Colon (tissue), 2 donors: Measurements from ENCODE around the gene ABCA3.
"Not testable (repeated sequence)": the region's sequence is repeated elsewhere in the genome, so short reads cannot be mapped to it uniquely, and the experiment has no call there.

ENCODE experiments used
- FAIRE-seq: peaks from 2 replicates; lab custom pipeline; 2012; peaks lifted over from hg19 to GRCh38; lab: Jason Lieb, UNC
- donor health status: control.
- donor health status: control.

ABCA3 gene

DNA sequence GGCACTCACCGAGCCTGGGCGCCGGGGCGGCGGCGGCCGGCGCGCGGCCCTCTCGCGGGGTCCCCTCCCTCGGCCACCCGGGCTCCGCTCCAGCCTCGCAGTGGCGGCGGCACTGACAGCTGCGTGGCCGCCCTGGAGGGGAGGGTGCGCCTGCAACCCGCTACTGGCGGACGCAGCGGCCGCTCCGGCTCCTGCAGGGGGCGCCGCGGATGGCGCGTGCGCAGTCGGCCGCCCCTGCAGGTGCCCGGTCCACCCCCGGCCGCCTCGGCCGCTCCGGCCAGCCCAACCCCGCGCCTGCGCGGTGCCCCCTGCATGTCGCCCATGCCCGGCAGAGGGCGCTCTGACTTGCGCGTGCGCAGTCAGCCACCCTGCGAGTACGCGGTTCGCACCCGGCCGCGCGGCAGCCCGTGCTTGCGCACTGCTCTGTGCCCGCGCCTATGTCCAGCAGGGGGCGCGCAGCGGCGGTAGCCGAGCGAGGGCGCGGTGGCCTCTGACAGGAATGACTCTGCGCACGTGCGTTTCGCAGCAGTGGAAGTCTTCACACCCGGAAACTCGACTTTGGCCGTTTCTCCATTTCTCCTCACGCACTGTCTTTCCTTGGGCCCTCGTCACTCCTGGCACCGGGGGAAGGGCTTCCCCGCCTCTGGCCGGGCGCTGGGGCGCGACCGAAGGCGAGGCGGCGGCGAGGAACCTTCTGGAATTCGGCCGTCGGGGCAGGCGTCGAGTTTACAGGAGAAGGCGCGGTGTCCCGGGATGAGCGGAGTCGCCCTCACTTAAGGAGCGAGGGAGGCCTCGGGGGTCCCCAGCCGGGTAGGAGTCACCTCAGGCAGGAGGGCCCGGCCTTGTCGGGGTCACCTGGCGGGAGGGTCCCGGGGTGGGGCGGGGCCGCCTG is at the start of gene ABCA3:
TSS of gene ABCA3 (minus strand) at position 165 of the 892 bp plus-strand sequence. CDS start 14,262 bp downstream, outside the sequence.
- no peak for FAIRE-seq

- FAIRE-seq: no peak
Measured at GRCh38 chr16:2388875-2389433, 48.4 kb upstream of the ABCA3 start.

DNA sequence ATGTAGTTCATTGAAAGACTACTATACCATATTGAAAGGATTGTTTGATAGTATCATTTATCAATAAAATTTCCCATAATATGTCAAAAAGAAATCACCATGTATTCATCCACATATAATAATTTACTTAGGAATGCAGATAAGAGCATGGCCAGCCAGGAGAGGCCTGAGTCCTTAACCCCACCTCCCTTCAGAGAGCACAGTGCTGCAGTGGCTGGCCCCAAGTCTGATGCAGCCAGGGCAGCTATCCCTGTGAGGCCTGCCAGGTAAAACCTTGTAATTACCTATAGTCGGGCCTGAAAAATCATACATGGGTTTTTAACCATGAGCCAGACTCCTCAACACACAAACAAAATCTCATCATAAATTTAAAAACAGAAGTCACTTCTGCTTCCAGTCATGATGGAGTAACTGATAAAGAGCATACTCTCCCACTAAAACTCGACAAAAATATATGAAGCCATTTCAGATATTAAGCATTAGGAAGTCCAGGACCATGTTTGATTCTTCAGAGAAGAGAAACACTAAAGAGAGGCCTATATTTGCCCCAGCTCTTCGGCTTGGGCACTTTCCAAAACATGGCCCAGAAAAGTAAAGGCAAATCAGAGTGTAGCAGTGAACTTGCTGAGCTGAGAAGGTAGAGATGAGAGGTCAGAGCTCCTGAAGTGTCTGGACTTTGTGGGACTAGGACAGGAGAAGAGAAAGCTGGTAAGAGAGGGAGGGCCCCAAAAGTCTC is 47.8 kb upstream of the ABCA3 start:
- FAIRE-seq: no peak

DNA sequence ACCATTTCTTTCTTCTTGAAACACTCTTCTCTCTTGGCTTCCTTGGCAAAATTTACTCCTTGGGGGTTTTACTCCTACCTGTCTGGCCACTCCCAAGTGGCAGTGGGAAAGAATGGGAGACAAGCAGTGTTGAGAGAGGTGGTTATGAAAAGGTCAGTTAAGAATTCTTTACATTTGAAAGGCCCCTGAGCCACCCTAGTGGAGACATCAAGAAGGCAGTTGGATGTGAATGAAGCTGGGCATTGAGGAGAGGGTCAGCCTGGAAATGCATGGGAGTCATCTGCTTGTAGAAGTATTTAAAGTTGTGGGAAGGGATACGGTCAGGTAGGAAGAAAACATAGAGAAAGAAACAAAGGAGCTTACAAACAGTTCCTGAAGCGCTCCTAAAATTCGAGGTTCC is 46.5 kb upstream of the ABCA3 start:
- FAIRE-seq: no peak

DNA sequence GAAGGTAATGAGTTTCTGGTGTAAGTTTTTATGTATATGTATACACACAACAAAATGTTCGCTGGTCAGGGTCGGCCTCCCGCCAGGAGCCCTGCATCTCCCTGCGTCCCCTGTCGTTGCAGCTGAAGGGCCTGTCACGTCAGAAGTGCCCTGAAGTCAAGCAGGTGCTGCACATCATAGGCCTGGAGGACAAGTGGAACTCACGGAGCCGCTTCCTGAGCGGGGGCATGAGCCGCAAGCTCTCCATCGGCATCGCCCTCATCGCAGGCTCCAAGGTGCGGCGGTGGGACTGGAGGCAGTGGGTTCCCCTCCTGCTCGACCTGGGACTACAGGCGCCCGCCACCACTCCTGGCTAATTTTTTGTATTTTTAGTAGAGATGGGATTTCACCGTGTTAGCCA is 45.5 kb upstream of the ABCA3 start:
- FAIRE-seq: not testable (repeated sequence)

DNA sequence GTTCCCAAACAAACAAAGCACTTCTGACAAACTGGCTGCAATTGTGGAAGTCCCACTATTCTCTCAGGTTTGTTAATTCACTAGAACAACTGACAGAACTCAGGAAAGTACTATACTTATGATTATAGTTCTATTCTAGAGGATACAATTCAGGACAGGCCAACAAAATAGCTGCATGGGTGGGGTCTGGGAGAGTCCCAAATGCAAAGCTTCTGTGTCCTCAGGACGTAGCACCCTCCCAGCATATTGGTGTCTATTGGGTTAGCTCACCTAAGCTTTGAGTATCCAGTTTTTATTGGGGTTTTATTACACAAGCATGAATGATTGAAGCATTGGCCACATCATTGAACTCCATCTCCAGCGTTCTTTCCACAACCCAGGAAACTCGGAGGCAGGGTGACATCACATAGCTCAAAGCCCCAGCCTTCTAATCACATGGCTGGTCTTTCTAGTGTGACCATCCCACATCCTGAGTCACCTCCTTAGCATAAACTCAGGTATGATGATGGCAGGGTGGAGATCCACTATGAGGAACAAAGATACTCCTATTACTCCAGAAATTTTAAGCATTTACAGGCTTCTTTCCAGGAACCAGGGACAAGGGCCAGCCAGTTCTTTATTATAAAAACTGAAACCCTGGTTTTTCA is 44.8 kb upstream of the ABCA3 start:
- FAIRE-seq: no peak

DNA sequence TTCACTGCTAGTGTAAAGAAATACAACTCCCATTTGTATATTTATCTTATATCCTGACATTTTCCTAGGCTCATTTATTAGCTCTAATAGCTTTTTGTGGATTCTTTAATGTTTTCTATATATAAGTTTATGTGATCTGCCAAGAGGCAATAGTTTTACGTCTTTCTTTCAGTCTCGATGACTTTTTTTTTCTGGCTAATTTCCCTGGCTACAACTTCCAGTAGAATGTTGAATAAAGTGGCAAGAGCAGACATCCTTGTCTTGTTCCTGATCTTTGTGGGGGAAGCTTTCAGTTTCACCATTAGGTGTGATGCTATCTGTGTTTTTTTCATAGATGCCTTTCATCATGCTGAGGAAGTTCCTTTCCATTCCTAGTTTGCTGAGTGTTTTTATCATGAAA is 43.9 kb upstream of the ABCA3 start:
- FAIRE-seq: no peak

GRCh38 chr16:2383501-2383900 is 43.0 kb upstream of the ABCA3 start:
- no peak for FAIRE-seq

DNA sequence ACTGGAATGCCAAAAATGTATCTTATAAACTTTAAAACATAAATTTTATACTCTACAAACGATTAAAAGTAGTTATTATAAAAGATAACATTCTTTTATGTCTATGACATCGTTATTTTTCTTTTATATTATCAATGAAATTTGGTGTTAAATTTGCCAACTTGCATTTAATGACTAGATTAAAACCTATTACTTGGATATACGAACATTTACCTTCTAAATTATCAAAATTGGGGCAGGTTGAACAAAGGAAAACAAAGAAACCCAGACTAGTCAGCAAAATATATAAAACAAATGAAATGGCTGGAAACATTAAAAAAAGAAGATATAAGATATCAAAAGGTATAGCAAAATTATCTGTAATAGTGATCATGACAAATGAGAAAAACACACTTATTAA is 34.1 kb upstream of the ABCA3 start:
- no peak for FAIRE-seq

GRCh38 chr16:2373176-2373575 is 32.6 kb upstream of the ABCA3 start:
- FAIRE-seq: no peak

DNA sequence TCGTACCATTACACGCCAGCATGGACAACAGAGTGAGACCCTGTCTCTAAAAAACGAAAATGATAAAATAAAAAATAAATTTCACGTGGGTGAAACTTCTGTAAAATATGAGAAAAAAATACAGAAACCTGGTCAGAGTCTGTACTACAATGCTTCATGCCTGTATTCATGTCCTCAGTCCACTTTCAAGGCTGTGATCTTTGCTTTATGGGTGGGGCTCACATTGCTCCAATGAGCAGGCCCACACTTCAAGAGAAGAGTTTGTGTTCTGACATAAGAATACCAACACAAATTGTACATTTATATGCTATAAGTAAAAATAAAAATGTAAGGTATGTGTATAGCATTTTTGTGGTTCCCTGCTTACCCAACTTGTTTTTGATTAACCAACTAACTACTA is 32.2 kb upstream of the ABCA3 start:
- no peak for FAIRE-seq

DNA sequence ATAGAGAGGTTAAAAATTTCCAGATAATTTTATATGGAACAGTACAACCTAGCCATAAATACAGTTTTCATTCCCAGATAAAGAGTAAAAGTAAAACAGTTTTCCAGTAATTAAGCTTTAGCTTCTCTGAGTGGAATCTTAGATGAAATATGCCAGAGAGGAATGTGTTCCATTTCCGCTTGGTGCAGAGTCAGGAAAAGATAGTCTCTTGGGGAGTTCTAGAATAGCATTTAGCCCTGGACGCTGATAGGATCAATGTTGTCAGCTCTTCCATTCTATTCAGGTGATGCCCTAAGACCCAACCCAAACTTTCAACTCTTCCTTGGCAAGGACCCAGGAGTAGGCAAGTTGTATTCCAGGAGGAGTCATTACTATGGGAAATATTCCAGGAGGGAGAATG is 30.9 kb upstream of the ABCA3 start:
- no peak for FAIRE-seq

GRCh38 chr16:2370721-2371120 is 30.2 kb upstream of the ABCA3 start:
- no peak for FAIRE-seq

DNA sequence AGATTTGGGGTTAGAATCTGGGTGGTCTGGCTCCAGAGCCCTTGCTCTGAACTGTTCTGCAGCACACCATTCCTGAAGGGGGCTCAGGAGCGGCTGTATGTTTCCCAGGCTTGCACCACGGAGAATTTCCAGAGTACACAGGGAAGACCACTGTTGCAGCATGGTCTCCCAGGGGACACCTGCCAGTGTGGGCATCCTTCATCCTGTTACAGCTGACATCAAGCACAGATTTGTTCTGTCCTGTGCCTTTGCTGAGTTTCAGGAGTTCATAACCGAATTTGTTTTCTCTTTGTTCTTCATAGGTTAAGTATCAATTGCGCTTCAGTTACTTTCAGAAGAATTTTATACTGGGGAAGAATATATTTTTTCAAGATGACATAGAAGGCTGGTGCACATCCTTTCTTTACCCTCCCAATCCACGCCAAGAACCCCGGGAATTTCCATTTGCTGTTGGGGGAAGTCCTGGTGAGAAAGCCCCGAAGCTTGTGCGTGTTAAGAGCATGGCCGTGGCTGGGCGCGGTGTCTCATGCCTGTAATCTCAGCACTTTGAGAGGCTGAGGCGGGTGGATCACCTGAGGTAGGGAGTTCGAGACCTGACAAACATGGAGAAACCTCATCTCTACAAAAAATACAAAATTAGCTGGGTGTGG is 26.3 kb upstream of the ABCA3 start:
- FAIRE-seq: no peak

DNA sequence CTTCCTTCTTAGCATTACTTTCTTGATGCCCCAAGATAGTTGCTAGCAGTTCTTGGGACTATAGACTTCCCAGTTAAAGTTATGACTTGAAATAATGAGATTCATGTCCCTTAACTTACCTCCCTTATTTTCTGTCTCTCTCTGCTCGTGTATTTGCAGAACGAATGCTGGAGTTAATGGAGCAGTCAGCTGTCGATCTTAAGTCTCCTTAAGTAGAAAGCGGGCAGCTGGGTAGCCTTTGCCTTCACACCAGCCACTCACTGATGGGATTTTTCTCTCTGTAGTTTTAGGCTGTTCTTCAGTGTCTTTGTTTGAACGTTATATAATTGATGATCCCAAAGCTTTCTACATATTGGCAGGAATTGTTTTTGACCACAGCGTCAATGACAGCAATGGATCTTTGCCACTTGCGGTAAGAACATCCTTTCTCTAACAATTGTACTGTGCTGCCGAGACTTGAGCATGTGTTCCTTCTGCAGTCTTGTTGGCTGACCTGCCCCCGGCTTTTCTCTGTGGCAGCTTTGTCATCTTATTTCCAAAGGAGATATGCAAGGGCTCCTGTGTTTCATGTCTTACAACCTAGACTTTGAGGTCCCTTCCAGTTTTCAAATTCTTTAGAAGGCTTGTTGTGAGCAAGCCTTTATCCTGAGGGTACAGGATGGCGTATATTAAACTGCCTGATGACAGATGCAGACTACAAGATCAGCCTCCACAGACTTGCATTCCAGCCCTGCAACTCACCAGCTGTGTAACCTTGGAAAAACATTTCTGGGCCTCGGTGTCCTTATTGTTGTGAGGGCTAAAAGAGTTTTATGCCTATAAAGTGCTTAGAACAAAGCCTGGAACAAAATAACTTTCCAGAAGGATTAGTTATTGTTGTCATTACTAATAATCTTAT is 25.1 kb upstream of the ABCA3 start:
- no peak for FAIRE-seq

DNA sequence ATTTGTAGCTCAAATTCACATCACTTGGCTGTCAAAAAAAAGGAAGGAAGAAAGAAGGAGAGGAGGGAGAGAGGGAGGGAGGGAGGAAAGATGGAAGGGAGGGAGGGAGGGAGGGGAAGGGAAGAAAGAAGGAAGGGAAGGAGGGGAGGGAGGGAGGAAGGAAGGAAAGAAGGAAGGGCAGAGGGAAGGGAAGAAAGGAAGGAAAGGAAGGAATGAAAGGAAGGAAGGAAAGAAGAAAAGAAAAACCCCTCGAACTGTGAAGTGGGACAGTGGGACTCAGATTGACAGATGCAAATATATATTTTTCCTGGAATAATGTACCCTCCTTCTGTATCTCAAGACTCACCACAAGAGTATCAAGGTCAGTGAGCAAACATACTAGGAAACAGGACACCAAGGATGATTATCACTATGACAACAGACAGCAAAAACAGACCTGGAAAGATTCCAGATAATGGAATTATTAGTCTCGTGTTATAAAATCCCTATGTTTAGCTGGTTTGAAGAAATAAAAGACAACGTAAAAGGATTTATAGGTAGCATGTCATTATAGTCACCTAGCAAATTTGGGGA is 24.2 kb upstream of the ABCA3 start:
- no peak for FAIRE-seq

DNA sequence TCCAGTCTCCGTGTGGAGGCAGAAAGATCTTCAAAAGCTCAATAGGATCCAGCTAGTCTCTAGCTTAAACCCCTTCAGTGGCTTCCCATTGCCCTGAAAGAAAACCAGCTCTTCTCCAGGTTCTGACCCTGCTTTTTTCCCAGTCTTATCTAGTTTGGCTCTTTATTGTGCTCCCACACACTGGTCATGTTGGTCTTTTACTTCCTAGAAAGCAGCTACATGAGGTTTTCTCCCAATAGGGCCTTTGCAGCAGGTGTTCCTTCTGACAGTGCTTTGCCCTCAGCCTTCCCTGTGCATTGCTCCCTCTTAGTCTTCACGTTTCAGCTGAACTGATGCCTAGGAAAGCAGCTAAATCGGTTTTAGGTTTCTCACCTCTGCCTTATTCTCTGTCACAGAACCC is 21.7 kb upstream of the ABCA3 start:
- no peak for FAIRE-seq

DNA sequence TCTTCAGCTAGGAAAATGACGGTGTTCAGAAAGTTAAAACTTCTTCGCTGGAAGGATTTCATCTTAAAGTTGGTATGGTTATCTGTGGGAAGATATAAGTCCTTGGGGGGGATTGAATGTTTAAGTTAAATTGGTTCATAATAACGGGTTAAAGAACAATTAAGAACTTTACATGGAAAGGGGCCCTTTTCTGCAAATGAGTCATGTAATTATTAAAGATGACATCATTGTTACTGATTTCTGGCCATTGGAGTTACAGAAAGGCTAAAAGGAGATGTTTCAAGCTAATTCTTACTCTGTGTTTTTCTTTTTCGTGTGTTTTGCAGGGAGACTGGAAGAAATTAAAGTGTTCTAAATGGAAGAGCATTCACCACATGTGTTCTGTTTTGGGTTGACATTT is 20.6 kb upstream of the ABCA3 start:
- FAIRE-seq: no peak

DNA sequence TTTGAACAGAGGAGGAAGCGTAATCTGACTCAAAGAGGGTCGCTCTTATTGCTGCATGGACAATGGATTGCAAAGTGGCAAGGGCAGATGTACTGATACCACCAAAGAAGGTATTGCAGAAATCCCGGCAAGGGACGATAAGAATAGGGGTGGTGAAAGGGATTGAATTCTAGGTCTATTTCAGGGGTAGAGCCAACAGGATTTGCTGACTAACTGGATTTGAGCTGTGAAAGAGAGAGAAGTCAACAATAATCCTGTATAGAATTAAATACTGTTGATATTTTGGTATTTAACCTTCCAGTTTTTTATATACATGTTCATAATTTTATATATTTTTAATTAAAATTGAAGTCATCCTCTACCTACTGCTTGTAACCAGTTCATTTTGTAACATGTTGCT is 19.4 kb upstream of the ABCA3 start:
- no peak for FAIRE-seq

DNA sequence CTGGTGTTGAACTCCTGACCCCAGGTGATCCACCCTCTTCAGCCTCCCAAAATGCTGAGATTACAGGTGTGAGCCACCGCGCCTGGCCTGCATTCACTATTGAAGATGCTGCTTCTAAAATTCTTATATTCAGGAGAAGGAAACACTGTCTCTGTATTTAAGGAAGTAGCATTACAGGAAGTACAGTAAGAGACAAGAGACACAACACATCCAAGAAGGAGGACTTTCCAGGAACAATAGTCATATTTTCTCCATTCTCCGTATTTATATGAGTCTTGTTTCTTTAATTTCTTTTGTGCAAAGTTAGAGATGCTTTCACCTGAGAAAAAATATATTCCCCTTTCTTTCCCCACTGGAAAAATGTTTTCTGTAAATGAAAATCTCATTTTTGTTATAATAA is 18.3 kb upstream of the ABCA3 start:
- no peak for FAIRE-seq

GRCh38 chr16:2357331-2357730 is 16.8 kb upstream of the ABCA3 start:
- FAIRE-seq: no peak
